NCI-H1930 (cell line): Measurements from ENCODE around the gene PARVB.

Source experiments
- DNase-seq, 2 experiments: peaks; one replicate each; lab custom pipeline; 2025; lab: John Stamatoyannopoulos, UW

The PARVB gene

DNA sequence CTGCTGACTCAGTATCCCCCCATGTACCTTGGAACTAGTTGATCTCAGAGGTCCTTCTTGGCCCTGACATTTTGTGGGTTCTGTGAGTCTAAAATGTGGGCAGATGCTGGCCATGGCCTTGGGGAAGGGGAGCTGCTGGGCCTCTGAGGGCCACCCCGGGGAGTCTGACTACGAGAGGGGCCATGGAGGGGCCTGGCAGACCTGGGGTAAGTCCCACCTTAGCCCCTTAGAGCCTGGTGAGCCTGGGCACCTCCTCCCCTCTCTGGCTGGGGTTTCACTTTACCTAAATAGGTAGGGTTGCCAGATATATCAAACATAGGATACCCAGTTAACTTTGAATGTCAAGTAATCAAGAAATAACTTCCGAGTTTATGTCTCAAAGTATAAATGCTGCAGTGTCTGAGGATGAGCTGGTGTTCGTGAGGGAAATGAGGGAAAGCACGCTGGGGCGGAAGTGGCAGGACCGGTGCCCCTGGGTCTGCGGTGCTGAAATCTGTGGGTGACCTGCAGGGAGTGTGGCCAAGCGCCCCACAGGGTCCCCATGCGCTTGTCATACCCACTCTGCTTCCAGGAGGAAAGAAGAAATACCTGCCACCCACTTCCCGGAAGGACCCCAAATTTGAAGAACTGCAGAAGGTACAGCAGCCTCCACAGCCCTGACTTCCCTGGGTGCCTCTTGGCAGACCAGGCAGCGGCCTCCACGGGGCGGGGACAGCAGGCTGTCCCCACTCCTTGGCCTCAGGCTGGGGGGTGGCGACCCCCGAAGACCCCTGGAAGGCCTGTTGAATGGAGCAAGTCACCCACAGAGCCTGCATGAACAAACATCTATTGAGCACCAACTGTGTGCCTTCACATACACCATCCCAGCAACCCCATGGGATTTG lies 161.4 kb downstream of the PARVB start:
- no peak for DNase-seq

DNA sequence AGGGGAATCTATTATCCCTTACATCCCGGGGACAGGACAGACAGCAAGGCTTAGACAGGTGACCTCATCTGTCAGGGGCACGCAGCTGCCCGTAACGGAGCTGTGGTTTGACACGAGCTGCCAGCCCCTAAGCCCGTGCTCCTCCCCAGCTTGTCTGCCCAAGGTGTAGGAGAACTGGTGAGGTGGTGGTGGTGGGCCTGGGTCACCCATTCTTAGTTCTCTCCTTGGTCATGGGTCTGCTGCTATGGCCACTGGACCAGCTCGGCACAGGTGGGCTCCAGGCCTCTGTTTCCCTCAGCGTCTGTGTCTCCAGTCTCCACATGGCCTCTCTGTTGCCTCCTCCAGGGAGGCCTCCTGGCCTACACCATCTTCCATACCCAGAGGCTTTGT lies 162.0 kb downstream of the PARVB start:
- no peak for DNase-seq

DNA sequence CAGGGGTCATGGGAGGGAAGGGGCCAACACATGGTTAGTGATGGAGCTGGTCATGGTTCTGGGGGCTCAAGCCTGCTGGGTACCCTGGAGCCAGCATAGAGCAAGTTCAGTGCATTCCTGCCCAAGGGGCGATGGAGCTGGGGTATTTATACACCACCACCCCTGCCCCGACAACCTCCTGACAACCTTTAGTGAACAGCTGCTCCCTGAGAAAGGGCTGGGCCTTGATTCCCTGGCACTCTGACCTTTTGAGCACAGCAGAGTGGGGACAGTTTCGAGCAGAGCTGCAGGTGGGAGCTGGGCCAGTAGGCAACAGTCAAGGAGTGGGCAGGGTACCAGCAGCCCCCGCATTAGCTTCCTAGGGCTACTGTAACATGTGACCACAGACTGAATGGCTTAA lies 162.6 kb downstream of the PARVB start:
- no peak for DNase-seq

DNA sequence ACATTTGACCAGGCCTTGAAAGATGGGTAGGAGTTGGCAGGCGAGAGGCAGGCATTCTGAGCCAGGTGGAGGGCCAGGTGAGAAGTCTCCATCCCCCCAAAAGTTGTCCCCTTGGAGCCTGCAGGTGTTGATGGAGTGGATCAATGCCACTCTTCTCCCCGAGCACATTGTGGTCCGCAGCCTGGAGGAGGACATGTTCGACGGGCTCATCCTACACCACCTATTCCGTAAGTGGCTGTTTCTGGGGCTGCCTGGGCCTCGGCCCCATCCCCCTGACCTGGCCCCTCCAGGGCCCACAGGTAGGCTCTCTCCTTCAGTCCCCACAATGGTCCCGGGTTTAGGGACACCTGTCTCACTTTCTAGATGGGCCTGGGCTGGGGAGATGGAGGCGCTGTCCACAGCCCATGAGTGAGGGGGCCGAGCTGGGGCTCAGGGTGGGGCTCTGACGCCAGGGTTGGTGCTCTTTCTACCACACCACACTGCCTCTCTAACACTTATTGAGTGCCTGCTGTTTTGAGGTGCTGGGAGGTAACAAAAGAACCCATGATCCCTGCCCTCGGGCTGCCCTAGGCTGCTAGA lies 163.6 kb downstream of the PARVB start:
- DNase-seq = no peak

DNA sequence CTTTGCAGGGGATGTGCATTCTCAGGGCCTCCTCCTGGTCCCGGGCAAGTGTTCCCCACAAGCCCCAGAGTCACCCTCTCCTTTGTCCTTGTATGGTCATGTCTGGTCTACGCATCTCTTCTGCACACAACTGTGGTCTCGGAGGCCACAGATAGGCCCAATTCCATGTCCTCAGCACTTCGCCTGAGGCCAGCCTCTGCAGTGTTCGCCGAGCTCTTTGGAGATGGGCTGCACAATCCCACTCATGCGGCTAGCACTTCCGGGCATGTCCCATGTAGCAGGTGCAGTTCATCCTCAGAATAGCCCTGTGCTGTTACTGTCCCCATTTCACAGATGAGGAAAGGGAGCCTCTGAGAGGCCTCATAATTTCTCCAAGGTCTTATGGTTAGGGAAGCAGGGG lies 164.2 kb downstream of the PARVB start:
- DNase-seq = no peak

DNA sequence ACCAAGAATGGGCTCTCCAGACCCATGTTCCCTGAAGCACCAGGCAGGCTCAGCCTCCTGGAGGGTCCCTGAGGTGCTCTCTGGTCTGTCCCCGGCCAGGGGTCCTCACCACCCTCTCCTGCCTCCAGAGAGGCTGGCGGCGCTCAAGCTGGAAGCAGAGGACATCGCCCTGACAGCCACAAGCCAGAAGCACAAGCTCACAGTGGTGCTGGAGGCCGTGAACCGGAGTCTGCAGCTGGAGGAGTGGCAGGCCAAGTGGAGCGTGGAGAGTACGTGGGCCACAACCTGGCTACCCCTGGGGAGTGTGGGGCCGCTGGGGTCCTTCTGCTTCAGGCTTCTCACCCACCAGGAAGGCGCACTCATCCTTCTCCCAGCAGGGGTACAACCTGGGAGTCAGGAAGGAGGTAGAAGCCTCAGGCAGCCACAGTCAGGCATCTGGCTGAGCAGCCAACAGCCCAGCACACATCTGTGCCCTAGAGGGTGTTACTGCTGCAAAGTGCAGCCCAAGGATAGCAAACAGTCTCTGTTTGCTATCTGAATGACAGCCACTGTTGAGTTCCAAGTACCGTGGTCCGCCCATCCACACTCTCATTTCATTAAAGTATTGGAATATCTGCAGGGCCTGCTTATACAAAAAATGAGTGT lies 165.0 kb downstream of the PARVB start:
- no peak for DNase-seq

DNA sequence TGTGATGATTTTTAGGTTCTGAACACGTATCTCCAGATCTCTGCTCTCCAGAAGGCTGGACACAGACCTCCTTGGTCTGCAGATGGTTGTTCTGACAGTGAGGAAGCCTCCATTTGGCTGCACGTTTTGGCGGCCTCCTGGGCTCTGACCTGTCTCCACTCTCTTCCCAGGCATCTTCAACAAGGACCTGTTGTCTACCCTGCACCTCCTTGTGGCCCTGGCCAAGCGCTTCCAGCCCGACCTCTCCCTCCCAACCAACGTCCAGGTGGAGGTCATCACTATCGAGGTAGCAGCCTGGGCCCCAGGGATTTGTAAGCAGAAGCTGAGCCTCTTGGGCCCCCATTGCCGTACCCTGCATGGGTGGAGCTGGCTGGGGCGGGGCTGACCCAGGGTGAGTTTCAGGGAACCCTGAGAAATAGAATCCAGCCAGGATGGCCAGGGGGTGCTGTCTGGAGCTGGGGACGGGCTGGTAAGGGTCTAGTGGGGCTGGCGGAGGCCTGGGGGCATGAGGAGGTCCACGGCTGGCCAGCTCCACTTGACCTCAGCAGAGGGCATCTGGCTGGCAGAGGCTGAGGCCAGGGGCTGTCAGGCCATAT lies 166.4 kb downstream of the PARVB start:
- no peak for DNase-seq

DNA sequence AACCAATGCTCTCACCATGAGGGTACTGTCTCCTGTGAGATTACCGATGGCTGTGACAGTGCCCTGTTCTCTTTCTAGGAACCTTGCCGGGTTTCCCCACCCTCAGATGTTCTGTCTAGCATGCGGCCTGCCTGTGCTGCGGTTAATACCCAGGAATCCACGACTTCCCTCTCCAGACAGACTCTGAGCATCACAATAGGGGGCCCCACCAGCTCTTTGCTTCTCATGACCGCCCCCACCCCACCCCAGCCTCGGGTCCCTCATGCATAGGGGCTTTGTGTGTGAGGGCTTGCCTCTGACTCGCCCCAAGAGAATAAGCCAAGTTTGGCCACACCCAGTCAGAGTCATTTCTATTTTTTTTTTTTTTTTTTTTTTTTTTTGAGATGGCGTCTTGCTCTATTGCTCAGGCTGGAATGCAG lies 166.9 kb downstream of the PARVB start:
- no peak for DNase-seq

DNA sequence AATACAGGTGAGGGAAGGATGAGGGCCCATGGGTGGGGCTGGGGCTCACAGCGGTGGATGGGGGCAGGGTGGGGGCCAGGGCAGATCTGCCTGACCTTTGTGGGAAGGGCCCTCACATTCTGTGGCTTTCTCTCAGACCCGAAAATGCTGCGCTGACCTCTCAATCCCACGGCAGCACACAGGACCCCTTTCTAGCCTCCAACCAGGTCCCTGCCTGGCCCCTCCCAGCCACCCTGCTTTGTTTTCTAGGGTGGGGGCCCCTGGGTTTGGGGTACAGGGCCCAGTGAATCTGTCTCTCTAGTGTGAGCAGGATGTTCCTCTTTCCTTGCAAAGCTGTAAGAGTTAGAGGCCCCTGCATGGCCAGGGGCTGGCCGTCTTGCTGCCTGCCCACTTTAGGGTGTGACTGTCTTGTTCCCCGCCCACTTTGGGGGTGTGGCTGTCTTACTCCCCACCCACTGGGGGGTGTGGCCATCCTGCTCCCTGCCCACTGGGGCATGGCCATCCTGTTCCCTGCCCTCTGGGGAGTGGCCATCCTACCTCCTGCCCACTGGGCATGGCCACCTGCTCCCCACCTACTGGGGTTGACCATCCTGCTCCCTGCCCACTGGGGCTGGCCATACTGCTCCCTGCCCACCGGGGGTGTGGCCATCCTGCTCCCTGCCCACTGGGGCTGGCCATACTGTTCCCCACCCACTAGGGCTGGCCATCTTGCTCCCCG lies 168.2 kb downstream of the PARVB start:
- DNase-seq = no peak

DNA sequence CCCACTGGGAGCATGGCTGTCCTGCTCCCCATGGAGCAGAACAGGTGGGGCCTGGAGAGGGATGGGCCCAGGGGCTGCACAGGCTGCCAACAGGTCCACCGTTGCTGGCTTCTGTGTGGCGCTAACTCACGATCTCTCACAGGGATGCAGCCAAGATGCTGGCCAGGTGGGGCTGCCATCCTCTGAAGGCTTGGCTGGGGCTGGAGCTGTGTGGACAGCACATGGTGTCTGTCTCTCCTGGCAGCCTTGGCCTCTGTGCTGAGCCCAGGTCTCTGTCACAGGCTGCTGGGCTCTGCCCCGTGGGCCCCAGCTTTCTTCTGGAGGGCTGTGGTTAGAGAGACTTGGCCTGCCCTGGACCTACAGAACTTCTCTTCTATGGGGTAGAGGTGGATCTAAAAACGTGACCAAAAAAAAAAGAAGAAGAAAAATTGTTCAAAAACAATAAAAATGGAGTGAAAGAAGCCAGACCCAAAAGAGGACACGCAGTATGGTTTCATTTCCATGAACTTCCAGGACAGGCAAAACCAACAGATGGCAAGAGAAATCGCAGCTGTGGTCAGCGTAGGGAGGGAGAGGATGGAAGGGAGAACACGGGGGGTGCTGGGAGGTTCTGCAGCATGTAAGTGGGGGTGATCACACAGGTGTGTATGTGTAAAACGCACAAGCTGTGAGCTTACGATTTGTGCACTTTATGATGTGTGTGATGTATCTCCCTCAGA lies 168.9 kb downstream of the PARVB start:
- DNase-seq = no peak

DNA sequence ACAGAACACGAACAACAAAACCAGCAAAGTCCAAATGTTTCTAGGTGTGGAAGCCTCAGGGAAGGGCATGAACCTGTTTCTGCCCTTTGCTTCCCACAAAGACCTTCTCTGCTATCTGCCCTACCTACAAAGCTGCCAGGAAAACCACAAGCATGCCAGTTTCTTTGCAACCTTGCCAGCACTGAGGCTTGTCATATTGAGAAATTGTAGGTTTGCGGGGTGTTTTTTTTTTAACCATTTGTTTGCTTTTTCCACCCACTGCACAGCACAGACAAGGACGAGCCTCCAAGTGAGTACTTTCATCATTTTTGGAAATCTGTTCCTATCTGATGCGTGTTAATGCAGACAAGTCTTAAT lies 169.4 kb downstream of the PARVB start:
- DNase-seq = no peak

DNA sequence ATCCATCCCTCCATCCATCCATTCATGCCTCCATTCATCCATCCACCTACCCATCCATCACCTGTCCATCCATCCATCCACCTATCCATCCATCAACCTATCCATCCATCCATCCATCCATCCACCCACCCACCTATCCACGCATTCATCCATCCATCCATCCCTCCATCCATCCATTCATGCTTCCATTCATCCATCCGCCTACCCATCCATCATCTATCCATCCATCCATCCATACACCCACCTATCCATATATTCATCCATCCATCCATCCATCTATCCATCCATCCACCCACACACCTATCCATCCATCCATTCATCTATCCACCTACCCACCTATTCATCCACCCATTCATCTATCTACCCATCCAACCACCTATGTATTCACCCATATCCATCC lies 170.5 kb downstream of the PARVB start:
- no peak for DNase-seq

DNA sequence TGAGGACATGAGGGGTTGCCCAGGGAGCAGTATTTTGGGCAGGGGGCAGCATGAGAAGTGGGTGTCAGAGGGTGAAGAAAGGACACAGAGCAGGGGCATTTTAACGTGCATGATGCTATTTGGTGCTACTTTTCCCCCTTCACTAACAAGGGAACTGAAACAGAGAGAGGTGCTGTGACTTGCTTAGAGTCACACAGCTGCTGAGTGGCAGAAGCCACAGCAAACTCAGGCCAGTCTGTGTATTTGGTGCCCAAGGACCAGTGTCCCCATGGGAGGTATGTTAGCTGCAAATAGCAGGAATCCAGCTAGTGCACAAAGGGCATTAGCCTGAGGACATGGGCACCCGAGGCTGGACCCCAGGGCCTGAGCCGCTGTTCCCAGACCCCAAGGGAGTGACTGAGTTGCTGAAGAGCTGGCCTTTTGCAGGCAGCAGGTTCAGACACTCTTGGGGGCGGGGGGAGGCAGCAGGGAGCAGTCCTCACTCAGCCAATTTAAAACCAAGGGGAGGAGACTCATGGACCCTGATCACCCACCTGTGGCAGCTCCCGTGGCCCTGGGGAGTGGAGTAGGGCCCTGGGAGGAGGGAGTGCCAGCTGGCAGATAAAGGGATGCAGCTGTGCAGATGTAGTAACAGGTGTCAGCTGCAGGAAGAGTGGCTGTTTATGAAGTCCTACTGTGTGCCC lies 171.2 kb downstream of the PARVB start:
- DNase-seq = no peak

DNA sequence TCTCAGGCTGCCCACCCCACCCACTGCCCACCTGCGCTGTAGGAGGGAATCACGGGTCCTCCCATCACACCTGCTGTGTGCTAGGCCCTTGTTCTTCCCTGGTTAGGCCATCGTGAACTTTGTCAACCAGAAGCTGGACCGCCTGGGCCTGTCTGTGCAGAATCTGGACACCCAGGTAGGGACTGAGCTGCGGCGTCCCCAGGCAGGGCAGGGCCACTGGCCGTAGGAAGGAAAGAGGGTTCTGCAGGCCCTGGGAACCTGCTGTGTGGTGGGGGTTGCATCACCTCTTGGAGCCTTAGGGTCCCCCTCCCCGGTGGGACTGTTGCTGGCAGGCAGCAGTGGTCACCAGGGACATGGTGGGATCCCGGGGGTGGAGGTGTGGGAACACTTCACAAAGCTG lies 172.1 kb downstream of the PARVB start:
- no peak for DNase-seq

DNA sequence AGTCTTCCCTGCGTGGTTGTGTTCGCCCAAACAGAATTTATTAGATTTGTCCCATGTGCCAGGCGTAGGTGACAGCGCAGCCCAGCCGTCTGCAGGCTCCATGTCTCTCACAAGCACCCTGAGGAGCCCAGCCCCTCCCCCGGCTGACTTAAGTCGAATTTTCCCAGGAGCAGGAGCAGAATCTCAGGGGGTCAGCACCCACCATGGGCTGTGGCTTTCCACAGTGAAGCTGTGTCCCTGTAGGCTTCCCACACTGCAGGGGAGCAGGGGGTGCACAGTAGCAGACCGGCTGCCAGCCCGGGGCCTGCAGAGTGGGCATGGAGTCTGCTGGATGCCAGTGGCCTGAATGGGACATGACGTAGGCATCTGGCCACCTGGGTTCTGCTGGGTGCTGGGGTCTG lies 172.6 kb downstream of the PARVB start:
- no peak for DNase-seq

DNA sequence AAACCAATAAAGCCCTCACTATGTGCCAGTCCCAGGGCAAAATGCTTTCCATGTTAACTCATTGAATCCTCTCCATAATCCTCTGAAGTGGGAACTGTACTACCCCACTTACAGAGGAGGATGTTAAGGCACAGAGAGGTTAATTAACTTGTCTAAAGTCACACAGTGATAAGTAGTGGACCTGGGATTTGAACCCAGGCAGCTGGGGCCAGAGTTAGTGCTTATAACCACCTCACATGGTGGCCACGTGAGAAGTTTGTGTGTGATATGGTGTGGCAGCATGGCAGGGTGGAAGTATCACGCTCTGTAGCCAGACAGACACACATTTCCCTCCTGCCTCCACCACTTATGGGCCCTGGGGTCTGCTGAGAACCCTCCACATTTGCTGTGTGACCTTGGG lies 173.2 kb downstream of the PARVB start:
- no peak for DNase-seq

DNA sequence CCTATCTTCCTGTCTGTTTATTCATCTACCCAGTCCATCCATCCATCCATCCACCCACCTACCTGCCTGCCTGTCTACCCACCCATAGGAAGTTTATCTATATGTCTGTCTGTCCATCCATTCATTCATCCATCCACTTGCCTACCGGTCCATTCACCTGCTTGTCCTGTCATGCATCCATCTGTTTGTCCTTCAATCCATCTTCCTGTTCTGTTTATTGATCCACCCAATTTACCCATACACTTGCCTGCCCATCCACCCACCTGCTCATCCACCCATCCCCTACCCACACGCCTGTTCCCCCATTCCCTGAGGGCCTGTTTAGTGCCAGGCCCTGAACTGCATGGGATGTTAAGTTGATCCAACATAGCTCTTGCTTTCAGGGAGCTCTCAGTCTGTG lies 175.1 kb downstream of the PARVB start:
- DNase-seq = no peak

DNA sequence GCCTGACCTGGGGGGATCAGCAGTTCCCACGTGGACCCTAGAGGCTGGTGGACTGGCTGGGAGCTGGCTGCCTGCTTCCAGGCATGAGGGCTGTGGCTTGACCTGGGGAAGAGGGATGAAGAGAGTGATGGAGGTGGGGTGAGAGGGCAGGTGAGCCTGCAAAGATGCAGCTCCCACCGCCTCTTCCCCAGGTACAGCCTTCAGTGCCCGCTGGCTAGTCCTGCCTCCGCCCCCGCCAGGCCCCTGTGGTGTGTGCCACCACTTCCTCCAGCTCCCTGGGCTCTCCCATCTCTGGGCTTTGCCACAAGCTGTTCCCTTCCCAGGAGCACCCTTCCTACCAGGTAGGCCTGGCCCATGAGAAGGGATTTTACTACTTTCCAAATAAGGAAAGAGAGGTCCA lies 175.8 kb downstream of the PARVB start:
- DNase-seq = no peak

DNA sequence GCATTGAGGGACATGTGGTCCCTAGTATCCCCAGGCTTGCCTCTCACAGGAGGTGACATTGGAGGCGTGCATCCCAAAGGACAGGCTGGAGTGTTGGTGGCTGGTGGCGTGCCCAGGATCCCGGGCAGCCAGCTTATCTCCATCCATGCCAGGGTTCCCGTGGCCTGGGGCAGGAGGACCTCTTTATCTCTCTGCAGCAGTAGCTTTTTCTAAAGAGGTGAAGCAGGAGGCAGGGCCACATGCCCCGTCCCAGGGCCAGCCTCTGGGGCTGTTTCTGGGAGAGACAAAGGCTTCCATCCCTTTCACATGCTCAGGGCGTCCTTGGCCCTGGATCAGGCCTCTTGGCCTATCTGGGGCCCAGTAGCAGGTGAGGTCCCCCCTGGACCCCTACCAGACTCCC lies 176.3 kb downstream of the PARVB start:
- DNase-seq = no peak

DNA sequence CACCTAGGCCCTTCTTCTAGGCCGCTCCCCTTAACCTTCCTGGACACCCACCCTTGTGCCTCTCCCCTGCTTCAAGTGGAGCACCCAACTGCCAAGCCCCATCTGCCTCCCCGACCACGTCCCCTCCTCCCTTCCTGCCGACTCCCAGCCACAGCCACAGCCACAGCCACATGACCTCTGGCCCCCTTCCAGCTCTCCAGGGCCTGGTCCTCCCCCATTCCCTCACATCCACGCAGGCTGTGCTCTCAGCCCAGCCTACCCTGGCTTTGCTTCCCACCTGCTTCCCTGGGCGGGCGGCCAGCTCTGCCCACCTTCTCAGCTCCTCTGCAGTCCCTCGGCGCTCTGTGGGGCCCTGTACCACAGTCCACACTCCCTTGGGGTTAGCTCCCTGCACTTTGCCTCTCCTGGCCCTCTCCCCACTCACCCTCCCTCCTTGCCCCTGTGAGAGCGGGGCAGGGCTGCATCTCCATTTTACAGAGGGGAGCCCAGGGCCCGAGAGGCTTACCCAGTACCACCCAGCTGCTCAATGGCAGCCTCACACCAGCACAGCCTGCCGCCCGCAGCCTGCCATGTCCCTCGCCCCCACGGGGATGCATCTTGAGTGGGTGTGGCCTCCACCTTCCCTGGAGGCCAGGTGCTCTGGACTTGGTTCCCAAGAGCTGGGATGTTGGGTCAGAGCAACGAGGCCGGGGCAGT lies 176.9 kb downstream of the PARVB start:
- no peak for DNase-seq

DNA sequence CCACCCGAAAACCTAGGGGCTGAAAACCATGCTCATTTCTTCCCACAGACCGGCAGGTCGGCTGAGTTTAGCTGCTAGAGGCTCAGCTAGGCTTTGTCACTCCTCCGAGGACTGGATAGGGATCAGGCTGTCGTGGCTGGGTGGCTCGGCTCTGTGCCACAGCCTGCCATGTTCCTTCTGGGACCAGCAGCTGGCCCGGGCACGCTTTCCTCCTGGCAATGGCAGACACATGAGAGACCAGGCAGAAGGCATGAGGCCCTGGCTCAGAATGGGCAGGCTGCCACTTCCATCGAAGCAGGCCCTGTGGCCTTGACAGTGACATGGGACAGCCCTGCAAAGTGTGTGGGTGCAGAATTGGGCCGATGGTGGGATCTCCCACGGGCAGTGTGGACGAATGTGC lies 177.6 kb downstream of the PARVB start:
- DNase-seq = no peak
